Fibroblast of pulmonary artery (primary cell): Measurements from ENCODE around the gene PTPRM.

Experiments used
- DNase-seq: peaks from one replicate; pipeline ENCODE4 v3.0.0-alpha.2; 2010; ENCODE audit warnings: low read depth
- H3K4me3 ChIP-seq: replicated peaks from 2 replicates; pipeline ENCODE4 v1.5.1; 2011; ENCODE audit warnings: low read depth, mild to moderate bottlenecking, control low read depth, low read length, moderate library complexity
- TF ChIP-seq, protein P1 (sequence below): IDR thresholded peaks from 2 replicates; pipeline ENCODE4 v1.5.1; 2011; ENCODE audit warnings: mild to moderate bottlenecking, control low read depth, low read length, inconsistent platforms; ENCODE audit errors: missing control alignments

Gene PTPRM

DNA sequence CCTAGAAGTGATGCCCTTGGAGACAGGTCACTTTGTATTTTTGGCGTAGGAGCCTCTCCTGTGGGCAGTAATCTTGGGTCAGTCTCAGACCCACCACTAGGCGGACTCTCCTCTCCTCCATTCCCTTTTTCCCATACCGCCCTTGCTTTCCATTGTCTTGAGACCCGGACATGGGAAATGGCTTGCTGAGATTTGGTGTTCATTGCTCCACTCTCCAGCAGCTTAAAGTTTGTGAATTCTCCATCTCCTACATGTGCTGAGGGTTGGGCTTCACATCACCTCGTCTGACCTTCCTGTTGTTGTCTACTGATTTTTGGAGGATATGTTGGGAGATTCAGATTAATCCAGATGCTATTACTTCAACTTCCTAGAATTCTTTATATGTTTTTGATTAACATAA, 882.9 kb downstream of the PTPRM start:
- DNase-seq: peak; percentile 19
- no peak overlapping the region for H3K4me3 ChIP-seq
- TF ChIP-seq, protein P1, sequence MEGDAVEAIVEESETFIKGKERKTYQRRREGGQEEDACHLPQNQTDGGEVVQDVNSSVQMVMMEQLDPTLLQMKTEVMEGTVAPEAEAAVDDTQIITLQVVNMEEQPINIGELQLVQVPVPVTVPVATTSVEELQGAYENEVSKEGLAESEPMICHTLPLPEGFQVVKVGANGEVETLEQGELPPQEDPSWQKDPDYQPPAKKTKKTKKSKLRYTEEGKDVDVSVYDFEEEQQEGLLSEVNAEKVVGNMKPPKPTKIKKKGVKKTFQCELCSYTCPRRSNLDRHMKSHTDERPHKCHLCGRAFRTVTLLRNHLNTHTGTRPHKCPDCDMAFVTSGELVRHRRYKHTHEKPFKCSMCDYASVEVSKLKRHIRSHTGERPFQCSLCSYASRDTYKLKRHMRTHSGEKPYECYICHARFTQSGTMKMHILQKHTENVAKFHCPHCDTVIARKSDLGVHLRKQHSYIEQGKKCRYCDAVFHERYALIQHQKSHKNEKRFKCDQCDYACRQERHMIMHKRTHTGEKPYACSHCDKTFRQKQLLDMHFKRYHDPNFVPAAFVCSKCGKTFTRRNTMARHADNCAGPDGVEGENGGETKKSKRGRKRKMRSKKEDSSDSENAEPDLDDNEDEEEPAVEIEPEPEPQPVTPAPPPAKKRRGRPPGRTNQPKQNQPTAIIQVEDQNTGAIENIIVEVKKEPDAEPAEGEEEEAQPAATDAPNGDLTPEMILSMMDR: peak; percentile 53

DNA sequence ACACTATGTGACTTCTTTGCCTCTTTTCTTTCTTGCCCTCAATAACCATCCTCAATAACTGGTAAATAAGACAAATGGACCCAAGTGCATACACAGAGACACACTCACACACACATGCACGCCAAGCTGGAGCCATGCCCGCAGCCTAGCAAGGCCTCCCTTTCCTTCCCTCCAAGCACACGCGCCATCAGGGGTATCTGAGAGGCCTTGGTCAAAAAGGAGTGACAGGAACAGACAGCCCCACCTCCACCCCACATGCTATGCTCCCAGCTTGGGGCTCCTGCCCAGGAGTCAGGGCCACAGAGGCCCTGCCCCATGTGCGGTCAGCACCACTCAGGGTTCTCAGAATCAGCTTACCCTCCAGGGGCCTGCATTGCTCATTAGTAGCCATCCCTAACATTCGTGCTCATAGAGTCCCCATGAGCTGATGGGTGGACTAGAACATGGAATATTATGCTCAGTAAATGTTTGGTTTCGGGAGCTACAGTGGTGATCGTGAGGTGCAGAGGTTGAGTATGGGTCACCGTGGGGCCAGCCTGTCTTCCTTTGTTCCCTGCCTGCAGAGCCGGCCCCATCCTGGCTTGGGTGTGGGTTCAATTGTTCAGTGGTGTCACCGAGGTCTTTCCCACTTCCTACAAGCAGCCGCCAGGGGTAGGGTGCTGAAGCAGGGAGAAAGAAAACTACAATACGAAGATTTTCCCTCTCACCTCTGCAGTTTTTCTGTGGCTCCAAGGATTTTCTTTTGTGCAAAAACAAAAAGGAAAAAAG, 884.0 kb downstream of the PTPRM start:
- no peak overlapping the region for H3K4me3 ChIP-seq
- no peak for DNase-seq
- TF ChIP-seq, protein P1: no peak

DNA sequence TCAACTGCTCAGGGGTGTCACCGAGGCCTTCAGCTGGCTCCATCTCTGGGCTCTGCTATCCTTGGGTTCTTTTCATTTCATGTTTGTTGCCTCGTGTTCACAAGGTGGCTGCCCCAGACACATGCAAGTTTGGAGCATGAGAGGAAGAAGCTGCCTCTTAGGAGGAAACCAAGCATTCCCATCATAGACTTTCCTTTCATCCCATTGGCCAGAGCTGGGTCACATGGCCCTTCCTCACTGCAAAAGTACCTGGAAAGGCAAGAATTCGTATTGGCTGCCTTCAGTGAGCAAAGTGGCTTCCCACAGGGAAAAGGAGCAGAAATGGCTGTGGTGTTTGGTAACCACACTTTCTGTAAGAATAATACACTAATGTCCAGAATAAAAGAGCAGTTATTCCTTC, 886.4 kb downstream of the PTPRM start:
- no peak overlapping the region for H3K4me3 ChIP-seq
- TF ChIP-seq, protein P1: no peak
- no peak for DNase-seq

DNA sequence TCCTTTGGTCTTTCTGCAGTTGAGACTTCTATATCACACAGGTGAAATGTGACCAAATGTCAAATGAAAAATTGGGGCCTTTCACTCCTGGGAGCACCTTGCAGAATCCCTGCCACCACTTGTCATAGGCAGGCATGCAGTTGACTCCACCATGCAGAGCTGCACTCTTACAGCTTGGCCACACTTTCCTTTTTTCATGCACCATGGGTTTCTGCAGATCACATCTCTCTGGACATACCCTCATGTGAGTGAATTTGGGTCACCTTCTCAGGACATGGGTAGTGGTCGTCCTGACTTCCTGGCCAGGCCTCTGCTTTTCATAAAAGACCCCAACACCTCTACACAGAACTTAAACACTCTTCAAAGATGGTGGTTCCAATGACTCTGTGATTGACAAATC, 887.0 kb downstream of the PTPRM start:
- H3K4me3 ChIP-seq: no peak overlapping the region
- TF ChIP-seq, protein P1: no peak
- no peak for DNase-seq

DNA sequence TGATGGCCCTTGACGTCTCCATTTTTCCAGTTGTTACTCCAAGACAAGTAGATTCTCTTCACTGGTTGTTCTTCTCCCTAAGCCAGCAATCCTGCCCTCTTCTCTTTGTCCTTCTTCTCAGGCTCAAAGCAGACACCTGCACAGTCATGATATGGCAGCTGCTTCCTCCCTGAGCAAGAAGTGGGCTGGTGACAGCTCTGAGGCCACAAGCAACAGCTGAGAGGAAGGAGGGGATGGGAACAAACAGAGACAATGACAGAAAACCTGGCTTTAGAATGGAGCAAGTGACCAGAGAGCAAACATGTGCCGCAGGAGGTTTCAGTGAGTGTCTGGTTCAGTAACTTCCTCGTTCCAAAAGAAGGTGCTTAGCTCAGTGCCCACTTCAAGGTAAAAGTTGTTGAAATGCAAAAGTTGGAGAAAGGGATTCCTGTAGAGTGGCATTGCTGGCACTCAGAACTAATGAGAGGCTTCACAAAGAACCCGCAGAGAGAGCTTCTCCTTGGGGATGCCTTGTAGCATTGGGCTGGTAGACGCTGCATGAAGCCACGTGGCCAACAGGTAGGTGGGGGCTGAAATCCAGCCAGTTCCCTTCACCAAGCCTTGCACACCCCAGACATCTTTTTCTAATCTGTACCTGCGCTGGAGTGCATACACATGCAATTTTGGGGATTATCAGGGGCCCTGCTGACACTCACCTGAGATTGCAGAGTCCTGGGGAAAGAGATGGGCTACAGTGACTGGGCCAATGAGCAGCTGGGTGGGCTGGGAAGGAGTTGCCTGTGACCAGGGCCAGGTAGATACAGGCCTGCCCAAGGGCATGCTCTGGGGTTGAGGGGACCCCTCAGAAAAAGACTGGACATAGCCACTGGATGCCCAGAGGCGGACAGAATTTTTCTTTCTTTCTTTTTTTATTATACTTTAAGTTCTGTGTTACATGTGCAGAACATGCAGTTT, 888.8 kb downstream of the PTPRM start:
- no peak for DNase-seq
- TF ChIP-seq, protein P1: no peak
- H3K4me3 ChIP-seq: no peak overlapping the region
